Sigmoid colon (tissue), 4 donors: ENCODE measurements around the gene CDH15.

ENCODE experiments used
- CTCF ChIP-seq, 4 experiments: fragments of 450-650 bp in 3 of 4; fragments of 200-600 bp in 1 of 4; IDR thresholded peaks; one replicate each; pipeline ENCODE4 v1.5.1; 2016 to 2019; ENCODE audit warnings: antibody characterized with exemption in 4 of 4, mild to moderate bottlenecking in 3 of 4, moderate library complexity in 2 of 4
- EP300 ChIP-seq, 4 donors: sonication (generic); formaldehyde crosslinking; IDR thresholded peaks; one replicate each; pipeline ENCODE4 v1.6.1; 2017; ENCODE audit warnings: antibody characterized with exemption in 4 of 4
- POLR2A ChIP-seq, 2 donors: fragments of 450-650 bp; IDR thresholded peaks; one replicate each; pipeline ENCODE4 v1.6.1; 2016; ENCODE audit warnings: antibody characterized with exemption in 2 of 2, mild to moderate bottlenecking in 2 of 2, moderate library complexity in 2 of 2
- POLR2AphosphoS5 ChIP-seq, 4 donors: sonication (generic); formaldehyde crosslinking; IDR thresholded peaks; one replicate each; pipeline ENCODE4 v1.6.1; 2017; ENCODE audit warnings: antibody characterized with exemption in 4 of 4

- no peak for TF ChIP-seq POLR2A (IDR thresholded peaks at IDR 0.05)
- no peak for TF ChIP-seq CTCF (IDR thresholded peaks at IDR 0.05)
- TF ChIP-seq POLR2AphosphoS5 (IDR thresholded peaks at IDR 0.05): peak in 3 of 4 donors; percentile 61 to 85 (median 68)
- peak in 2 of 4 donors; percentile 55 to 79 for TF ChIP-seq EP300 (IDR thresholded peaks at IDR 0.05)
These were observed 16.3 kb upstream of the CDH15 start for GRCh38 chr16:89155184-89155679.
